IMR-90 (cell line): ENCODE results near the gene HEXD.

Source experiments
- CEBPB ChIP-seq: IDR thresholded peaks from 2 replicates; pipeline ENCODE4 v1.6.1; 2012; ENCODE audit warnings: low read depth, low read length, improper control_type of control experiment
- CTCF ChIP-seq: conservative IDR thresholded peaks from 2 replicates; pipeline ENCODE4 v1.5.1; 2012; ENCODE audit warnings: mild to moderate bottlenecking, low read depth, low read length, improper control_type of control experiment
- MAFK ChIP-seq: IDR thresholded peaks from 2 replicates; pipeline ENCODE4 v1.6.1; 2012; ENCODE audit warnings: low read depth, low read length, improper control_type of control experiment
- MAZ ChIP-seq: IDR thresholded peaks from 2 replicates; pipeline ENCODE4 v1.6.1; 2012; ENCODE audit warnings: low read depth, mild to moderate bottlenecking, low read length, improper control_type of control experiment, moderate library complexity, borderline replicate concordance
- POLR2A ChIP-seq: IDR thresholded peaks from 2 replicates; pipeline ENCODE4 v1.6.1; 2012; ENCODE audit warnings: mild to moderate bottlenecking, low read depth, low read length
- RAD21 ChIP-seq: IDR thresholded peaks from 2 replicates; pipeline ENCODE4 v1.6.1; 2012; ENCODE audit warnings: low read length, improper control_type of control experiment
- RCOR1 ChIP-seq: IDR thresholded peaks from 2 replicates; pipeline ENCODE4 v1.6.1; 2012; ENCODE audit warnings: mild to moderate bottlenecking, low read length, improper control_type of control experiment; ENCODE audit not compliant: insufficient replicate concordance
- USF2 ChIP-seq: fragments of 150-350 bp; IDR thresholded peaks from 2 replicates; pipeline ENCODE4 v1.6.1; 2017; ENCODE audit warnings: mild to moderate bottlenecking, antibody characterized with exemption, low read length, low read depth

- TF ChIP-seq CTCF, result no peak
- no peak for TF ChIP-seq POLR2A
- no peak for TF ChIP-seq CEBPB
- no peak for TF ChIP-seq MAFK
- no peak for TF ChIP-seq MAZ
- no peak for TF ChIP-seq RAD21
- TF ChIP-seq RCOR1, result no peak
- no peak for TF ChIP-seq USF2
Observed at GRCh38 chr17:82480318-82480717, 62.2 kb downstream of the HEXD start.
